ENCODE results near the gene RRAGD. TPM values are rescaled to one million over a fixed set of nuclear protein-coding genes. Genes with fewer than 3 reads are reported as not detected.

Gene RRAGD
- total and polyA plus RNA-seq, 2 of the 13 experiments (the other 11 are each of a cell fraction or from before 2014, with no cell fraction given) = 0.35 to 0.53 TPM

- TF ChIP-seq ZGPAT (CRISPR knock-in tag; IDR thresholded peaks at IDR 0.05) (peak; percentile 86; the same call in 1 of the 2 replicates), ZNF704 (CRISPR knock-in tag; IDR thresholded peaks at IDR 0.05; ENCODE audit: borderline replicate concordance) (no peak), CCDC6 (CRISPR knock-in tag; IDR thresholded peaks at IDR 0.05) (no peak), RARG (CRISPR knock-in tag; IDR thresholded peaks at IDR 0.05; ENCODE audit: low read depth) (peak; percentile 62; the same call in 1 of the 2 replicates), ZBTB37 (CRISPR knock-in tag; IDR thresholded peaks at IDR 0.05) (no peak), THAP8 (CRISPR knock-in tag; IDR thresholded peaks at IDR 0.05; ENCODE audit: borderline replicate concordance) (no peak), MLXIP (CRISPR knock-in tag; IDR thresholded peaks at IDR 0.05; ENCODE audit: borderline replicate concordance) (peak; percentile 50; the same call in 1 of the 2 replicates), ZNF646 (CRISPR knock-in tag; IDR thresholded peaks at IDR 0.05) (0 out of 2 replicates have a peak, but pooled peaks have one; percentile 28), CREB1 (IDR thresholded peaks at IDR 0.05) (peak; percentile 72; the same call in 1 of the 2 replicates), CREB1 (CRISPR knock-in tag; IDR thresholded peaks at IDR 0.05) (no peak), NFE2L1 (CRISPR knock-in tag; IDR thresholded peaks at IDR 0.05; ENCODE audit: borderline replicate concordance) (no peak), ZNF138 (CRISPR knock-in tag; IDR thresholded peaks at IDR 0.05; ENCODE audit: low read depth) (peak; percentile 54; the same call in 1 of the 2 replicates)
Measured at GRCh38 chr6:89352278-89353117, 59.6 kb downstream of the RRAGD start, which contains the start of gene UBE2J1 (continued).

All from HepG2 (cell line).